HEK293 (cell line): ENCODE measurements around the gene DEAF1.

Source experiments
- CTCF ChIA-PET: fragments of 350-600 bp; formaldehyde crosslinking; extraction: SDS; loops from one replicate; lab custom pipeline; 2021; ENCODE audit warnings: antibody characterized with exemption; lab: Yijun Ruan, JAX
- POLR2A ChIA-PET: fragments of 300-600 bp; formaldehyde crosslinking; extraction: SDS; loops from one replicate; lab custom pipeline; 2020; ENCODE audit warnings: antibody characterized with exemption, inconsistent platforms; lab: Yijun Ruan, JAX
- H3K27ac ChIP-seq: fragments of 200-500 bp; sonication (Bioruptor generic); 2 replicates; pipeline ENCODE4 v1.5.1; 2014; ENCODE audit warnings: low read depth, low read length, control low read depth, inconsistent platforms; ENCODE audit errors: extremely low read depth
- H3K36me3 ChIP-seq, 2 experiments: fragments of 200-500 bp in 1 of 2; sonication (Bioruptor generic) in 1 of 2; 1 replicate in 1 of 2; 2 replicates in 1 of 2; pipeline ENCODE4 v1.5.1; 2014 to 2017; ENCODE audit warnings: inconsistent platforms in 2 of 2, low read length in 2 of 2; ENCODE audit not compliant: control insufficient read depth in 2 of 2, insufficient read depth in 1 of 2
- H3K4me1 ChIP-seq: fragments of 200-500 bp; sonication (Bioruptor generic); 2 replicates; pipeline ENCODE4 v1.5.1; 2014; ENCODE audit warnings: mild to moderate bottlenecking, low read length, inconsistent platforms; ENCODE audit not compliant: control insufficient read depth, insufficient read depth
- H3K4me3 ChIP-seq: 2 replicates; pipeline ENCODE4 v1.5.1; 2011; ENCODE audit warnings: low read depth, mild to moderate bottlenecking, control low read depth, low read length, moderate library complexity
- H3K9me3 ChIP-seq: fragments of 200-500 bp; sonication (Bioruptor generic); 2 replicates; pipeline ENCODE4 v1.5.1; 2014; ENCODE audit warnings: low read depth, low read length, inconsistent platforms; ENCODE audit not compliant: control insufficient read depth, insufficient read depth
- IKZF3 ChIP-seq: fragments of 450-650 bp; IDR thresholded peaks from 2 replicates; pipeline ENCODE4 v1.5.0; 2018; ENCODE audit warnings: missing biosample characterization, mild to moderate bottlenecking, missing genetic modification characterization, moderate library complexity
- KLF17 ChIP-seq: fragments of 450-650 bp; formaldehyde crosslinking; IDR thresholded peaks from 2 replicates; pipeline ENCODE4 v1.5.1; 2016; ENCODE audit warnings: missing biosample characterization, missing genetic modification characterization
- PBX3 ChIP-seq: sonication (generic); formaldehyde crosslinking; IDR thresholded peaks from 2 replicates; pipeline ENCODE4 v1.8.1; 2022; ENCODE audit warnings: mild to moderate bottlenecking, moderate library complexity, missing genetic modification reagents
- SP3 ChIP-seq: fragments of 450-650 bp; formaldehyde crosslinking; IDR thresholded peaks from 2 replicates; pipeline ENCODE4 v1.5.1; 2016; ENCODE audit warnings: missing biosample characterization, missing genetic modification characterization
- YY1 ChIP-seq: fragments of 450-650 bp; formaldehyde crosslinking; IDR thresholded peaks from 2 replicates; pipeline ENCODE4 v1.5.1; 2018; ENCODE audit warnings: missing biosample characterization, missing genetic modification characterization
- ZBTB26 ChIP-seq: fragments of 450-650 bp; formaldehyde crosslinking; optimal IDR thresholded peaks from 2 replicates; pipeline ENCODE3; 2016; ENCODE audit warnings: missing biosample characterization, mild to moderate bottlenecking, missing genetic modification characterization
- ZBTB48 ChIP-seq: fragments of 450-650 bp; formaldehyde crosslinking; IDR thresholded peaks from 2 replicates; pipeline ENCODE4 v1.5.1; 2016; ENCODE audit warnings: missing biosample characterization, missing genetic modification characterization
- ZBTB8A ChIP-seq: fragments of 450-650 bp; formaldehyde crosslinking; IDR thresholded peaks from 2 replicates; pipeline ENCODE4 v1.5.1; 2016; ENCODE audit warnings: missing biosample characterization, missing genetic modification characterization
- ZNF214 ChIP-seq: fragments of 450-650 bp; formaldehyde crosslinking; IDR thresholded peaks from 2 replicates; pipeline ENCODE4 v1.5.1; 2017; ENCODE audit warnings: missing biosample characterization, mild to moderate bottlenecking, missing genetic modification characterization, borderline replicate concordance
- ZNF26 ChIP-seq: fragments of 450-650 bp; formaldehyde crosslinking; IDR thresholded peaks from 2 replicates; pipeline ENCODE4 v1.5.1; 2016; ENCODE audit warnings: missing biosample characterization, missing genetic modification characterization
- ZNF350 ChIP-seq: fragments of 450-650 bp; formaldehyde crosslinking; IDR thresholded peaks from 2 replicates; pipeline ENCODE4 v1.5.0; 2017; ENCODE audit warnings: missing biosample characterization, mild to moderate bottlenecking, missing genetic modification characterization
- ZNF423 ChIP-seq: fragments of 450-650 bp; formaldehyde crosslinking; IDR thresholded peaks from 2 replicates; pipeline ENCODE4 v1.5.1; 2016; ENCODE audit warnings: missing biosample characterization, missing genetic modification characterization
- ZNF433 ChIP-seq: fragments of 450-650 bp; formaldehyde crosslinking; IDR thresholded peaks from 2 replicates; pipeline ENCODE4 v1.5.1; 2016; ENCODE audit warnings: missing biosample characterization, missing genetic modification characterization, low read depth
- ZNF513 ChIP-seq: fragments of 450-650 bp; IDR thresholded peaks from 2 replicates; pipeline ENCODE4 v1.5.1; 2018; ENCODE audit warnings: missing biosample characterization, missing genetic modification characterization
- ZNF544 ChIP-seq: fragments of 450-650 bp; formaldehyde crosslinking; IDR thresholded peaks from 2 replicates; pipeline ENCODE4 v1.5.0; 2017; ENCODE audit warnings: missing biosample characterization, missing genetic modification characterization
- ZNF558 ChIP-seq: fragments of 450-650 bp; formaldehyde crosslinking; IDR thresholded peaks from 2 replicates; pipeline ENCODE4 v1.5.1; 2016; ENCODE audit warnings: missing biosample characterization, missing genetic modification characterization
- ZNF624 ChIP-seq: fragments of 450-650 bp; formaldehyde crosslinking; IDR thresholded peaks from 2 replicates; pipeline ENCODE4 v1.5.1; 2017; ENCODE audit warnings: missing biosample characterization, missing genetic modification characterization
- ZNF629 ChIP-seq: fragments of 450-650 bp; formaldehyde crosslinking; IDR thresholded peaks from 2 replicates; pipeline ENCODE4 v1.5.1; 2017; ENCODE audit warnings: missing biosample characterization, missing genetic modification characterization
- ZNF677 ChIP-seq: fragments of 450-650 bp; IDR thresholded peaks from 2 replicates; pipeline ENCODE4 v1.5.0; 2018; ENCODE audit warnings: missing biosample characterization, mild to moderate bottlenecking, missing genetic modification characterization, moderate library complexity
- ZNF704 ChIP-seq: fragments of 450-650 bp; formaldehyde crosslinking; IDR thresholded peaks from 2 replicates; pipeline ENCODE4 v1.5.1; 2016; ENCODE audit warnings: missing biosample characterization, missing genetic modification characterization
- ZNF76 ChIP-seq: fragments of 450-650 bp; formaldehyde crosslinking; IDR thresholded peaks from 2 replicates; pipeline ENCODE4; 2016; ENCODE audit warnings: low read depth, missing biosample characterization, missing genetic modification characterization, borderline replicate concordance
- ZSCAN23 ChIP-seq: fragments of 450-650 bp; formaldehyde crosslinking; IDR thresholded peaks from 2 replicates; pipeline ENCODE4 v1.5.1; 2016; ENCODE audit warnings: missing biosample characterization, missing genetic modification characterization
- ZXDB ChIP-seq: fragments of 450-650 bp; formaldehyde crosslinking; IDR thresholded peaks from 2 replicates; pipeline ENCODE4 v1.5.1; 2016; ENCODE audit warnings: missing biosample characterization, missing genetic modification characterization

The DEAF1 gene

GRCh38 chr11:694563-695287 is at the start of gene DEAF1:
Gene DEAF1 (minus strand): TSS chr11:695222. CDS start chr11:695047, 175 bp downstream.
- Histone ChIP-seq H3K27ac (peak within 1 kb of the TSS; percentile 97), H3K36me3 (peaks cover 0 to 30% of the 10 kb centered on the region in 2 experiments; a peak in 1 of 3 replicates), H3K4me1 (no peaks in the 10 kb centered on the region), H3K4me3 (peak within 1 kb of the TSS; percentile 89)
- CTCF ChIA-PET: interaction anchor here (1.1 to 3.6 kb wide), 6 partner anchors 12 to 70 kb away, joined by 3 to 28 read pairs (median 4); no protein-coding TSS in a partner anchor
- TF ChIP-seq ZBTB48 (tag by site-specific recombination) (no peak), SP3 (tag by site-specific recombination) (no peak), ZNF423 (tag by site-specific recombination) (no peak), ZNF214 (tag by site-specific recombination) (no peak), ZNF558 (tag by site-specific recombination) (no peak), PBX3 (CRISPR knock-in tag) (peak; percentile 48), ZBTB26 (tag by site-specific recombination) (peak; percentile 23), YY1 (tag by site-specific recombination) (peak; percentile 61; the same call in 1 of the 2 replicates), ZNF677 (0 out of 2 replicates have a peak, but pooled peaks have one; percentile 27), IKZF3 (tag by site-specific recombination) (0 out of 2 replicates have a peak, but pooled peaks have one; percentile 24), ZNF513 (tag by site-specific recombination) (no peak), ZBTB8A (peak; percentile 97), ZNF26 (no peak)
- TF ChIP-seq, all 188 proteins: peak for 6
- POLR2A ChIA-PET: interaction anchor here (0.5 to 3.9 kb wide), 10 partner anchors 8 to 111 kb away, joined by 3 to 19 read pairs (median 4); no protein-coding TSS in a partner anchor
- no peaks in the 10 kb centered on the region for H3K9me3 ChIP-seq

GRCh38 chr11:742571-743201 is 47.7 kb upstream of the DEAF1 start:
- no peak overlapping the region for H3K27ac ChIP-seq

More at GRCh38 chr11:742571-743201, 47.7 kb upstream of the DEAF1 start:
- ChIA-PET CTCF (no interaction called here), POLR2A (interaction anchor here (0.6 kb wide), 1 partner anchor 45 kb away, joined by 4 read pairs; no protein-coding TSS in a partner anchor)
- Histone ChIP-seq H3K4me3 (no peak overlapping the region), H3K9me3 (no peaks in the 10 kb centered on the region), H3K36me3 (no peaks in the 10 kb centered on the region), H3K4me1 (no peaks in the 10 kb centered on the region)
- no peak for TF ChIP-seq ZNF704 (tag by site-specific recombination)
- TF ChIP-seq ZNF544 (tag by site-specific recombination): no peak
- TF ChIP-seq ZNF624 (tag by site-specific recombination): no peak
- TF ChIP-seq KLF17 (tag by site-specific recombination): no peak
- no peak for TF ChIP-seq ZNF76 (tag by site-specific recombination)
- TF ChIP-seq ZSCAN23 (tag by site-specific recombination): no peak
- no peak for TF ChIP-seq ZNF629
- no peak for TF ChIP-seq ZNF350 (tag by site-specific recombination)
- no peak for TF ChIP-seq ZXDB (tag by site-specific recombination)
- no peak for TF ChIP-seq ZNF433 (tag by site-specific recombination)
